GM19099 (cell line): ENCODE measurements around the gene HAX1.
A peak's percentile ranks its signal among the peaks of the same experiment; 100 is the strongest.

ENCODE experiments used
- POLR2A ChIP-seq: IDR thresholded peaks from 3 replicates; pipeline ENCODE4 v1.6.1; 2011; ENCODE audit warnings: low read depth; ENCODE audit not compliant: insufficient read length; ENCODE audit errors: extremely low read depth

The HAX1 gene

DNA sequence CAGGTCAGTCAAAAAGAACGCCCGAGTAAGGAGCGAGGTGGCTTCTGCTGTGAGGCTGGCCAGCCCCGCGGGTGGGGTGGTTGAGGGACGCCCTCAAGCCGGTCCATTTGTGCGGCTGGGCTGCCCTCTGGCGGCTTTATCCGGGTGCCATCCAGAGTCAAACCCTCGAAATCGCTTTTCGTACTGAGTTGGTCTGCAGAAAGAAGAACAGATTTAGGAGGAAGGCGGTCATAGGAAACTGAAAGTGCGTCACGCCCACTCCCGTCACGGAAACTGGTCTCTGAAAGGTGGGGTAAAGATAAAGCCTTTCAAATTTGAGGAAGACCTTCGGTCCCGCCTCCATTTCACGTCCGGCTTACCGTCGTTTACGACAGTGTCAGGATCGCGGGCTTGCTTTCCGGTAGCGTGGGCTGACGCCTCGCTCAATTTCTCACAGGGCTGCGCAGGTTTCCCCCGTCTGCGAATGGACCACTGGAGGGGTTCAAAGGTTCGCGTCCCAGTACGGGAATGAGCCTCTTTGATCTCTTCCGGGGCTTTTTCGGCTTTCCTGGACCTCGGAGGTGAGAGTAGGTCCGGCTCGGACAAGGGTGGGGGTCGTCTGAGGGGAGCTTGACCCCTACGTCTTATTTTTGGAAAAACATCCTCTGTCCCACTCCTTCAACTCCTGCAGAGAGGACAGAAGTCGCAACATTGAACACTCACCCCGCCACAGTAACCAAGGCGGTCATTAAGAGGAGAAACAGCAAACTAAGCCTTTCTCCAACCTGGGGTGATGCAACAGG, at the start of gene HAX1:
Gene HAX1 (plus strand): TSS at position 413 of the 782 bp plus-strand sequence. CDS start 95 bp downstream, at position 508.
- peak; percentile 84 for TF ChIP-seq POLR2A

DNA sequence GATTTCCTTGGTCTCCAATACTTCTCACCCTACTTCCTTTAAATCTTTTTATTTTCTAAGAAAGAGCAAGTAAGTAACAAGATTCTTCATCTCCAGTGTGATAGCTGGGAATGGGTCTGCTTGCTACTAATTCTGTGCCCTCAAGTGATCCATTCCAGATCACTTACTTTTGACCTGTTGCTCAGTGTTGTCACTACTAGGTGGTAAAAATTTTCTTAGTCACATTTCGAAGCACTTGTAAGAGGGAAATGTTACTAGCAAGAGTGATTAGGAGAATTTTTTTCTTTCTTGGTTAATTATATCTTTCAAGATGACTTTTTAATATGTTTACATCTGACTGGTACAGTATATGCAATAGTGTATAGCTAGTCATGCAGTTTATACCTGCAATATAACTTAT, 49.5 kb upstream of the HAX1 start:
- no peak for TF ChIP-seq POLR2A

DNA sequence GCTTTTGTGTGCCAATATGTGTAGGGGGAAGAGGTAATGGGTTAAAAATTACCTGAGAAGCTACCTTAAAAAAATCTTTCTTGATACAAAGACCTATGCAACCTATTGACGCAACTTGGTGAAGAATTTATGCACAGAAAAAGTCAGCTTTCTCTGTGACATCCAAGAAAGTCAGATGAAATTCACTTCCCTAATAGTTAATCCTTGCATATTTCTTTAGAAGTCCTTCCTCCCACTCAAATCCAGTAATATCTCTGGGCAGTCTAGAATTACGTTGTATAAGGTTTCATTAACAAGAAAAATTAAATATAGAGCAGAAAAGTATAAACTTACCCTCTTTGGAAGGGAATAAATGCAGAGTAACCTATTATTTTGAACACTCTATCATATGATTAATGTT, 48.8 kb upstream of the HAX1 start:
- TF ChIP-seq POLR2A, result no peak

DNA sequence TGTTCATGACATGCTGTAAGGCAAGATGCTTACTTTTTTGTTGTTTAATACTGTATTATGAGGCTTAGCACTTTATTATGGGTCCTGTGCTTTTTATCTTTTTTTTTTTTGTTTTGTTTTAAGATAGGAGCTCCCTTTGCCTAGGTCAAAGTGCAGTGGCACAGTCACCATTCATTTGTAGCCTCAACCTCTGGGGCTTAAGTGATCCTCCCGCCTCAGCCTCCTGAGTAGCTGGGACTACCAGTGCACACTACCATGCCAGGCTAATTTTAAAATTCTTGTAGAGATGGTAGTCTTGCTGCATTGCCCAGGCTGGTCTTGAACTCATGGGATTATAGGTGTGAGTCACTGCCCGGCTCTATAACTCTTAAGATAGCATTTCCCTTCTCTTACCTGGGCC, 47.1 kb upstream of the HAX1 start:
- no peak for TF ChIP-seq POLR2A

DNA sequence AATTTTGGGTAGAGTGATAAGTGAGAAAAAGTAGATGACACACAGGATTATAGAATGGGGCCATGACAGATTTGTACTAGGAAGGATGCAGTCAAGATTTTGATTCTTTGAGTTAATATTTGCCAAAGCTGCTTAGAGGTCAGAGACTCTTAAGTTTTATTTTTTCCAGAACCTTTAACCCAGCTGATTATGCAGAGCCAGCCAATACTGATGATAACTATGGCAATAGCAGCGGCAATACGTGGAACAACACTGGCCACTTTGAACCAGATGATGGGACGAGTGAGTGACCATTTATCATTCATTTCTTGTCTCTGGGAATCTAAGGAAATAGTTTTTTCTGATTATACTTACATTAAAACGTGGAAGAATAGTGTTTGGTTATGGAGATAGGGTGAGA, 35.6 kb upstream of the HAX1 start:
- no peak for TF ChIP-seq POLR2A

DNA sequence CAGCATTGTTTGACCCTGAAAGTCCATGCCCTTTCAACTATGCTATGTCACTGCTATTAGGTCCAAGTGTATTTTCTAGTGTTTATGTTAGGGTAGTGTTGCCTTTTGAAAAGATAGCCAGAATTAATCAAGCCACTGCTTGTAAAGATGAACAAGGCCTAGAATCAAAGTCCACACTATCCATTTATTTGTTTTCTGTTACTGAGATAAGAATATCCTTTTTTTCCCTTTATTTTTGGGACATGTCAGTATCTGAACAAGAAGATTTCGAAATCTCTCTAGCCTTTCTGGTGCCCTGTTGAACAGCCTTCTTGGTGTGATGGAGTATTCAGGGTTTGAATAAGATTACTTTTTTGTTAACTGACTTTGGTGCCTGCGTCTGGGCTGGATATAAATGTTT, 35.0 kb upstream of the HAX1 start:
- TF ChIP-seq POLR2A, result no peak

DNA sequence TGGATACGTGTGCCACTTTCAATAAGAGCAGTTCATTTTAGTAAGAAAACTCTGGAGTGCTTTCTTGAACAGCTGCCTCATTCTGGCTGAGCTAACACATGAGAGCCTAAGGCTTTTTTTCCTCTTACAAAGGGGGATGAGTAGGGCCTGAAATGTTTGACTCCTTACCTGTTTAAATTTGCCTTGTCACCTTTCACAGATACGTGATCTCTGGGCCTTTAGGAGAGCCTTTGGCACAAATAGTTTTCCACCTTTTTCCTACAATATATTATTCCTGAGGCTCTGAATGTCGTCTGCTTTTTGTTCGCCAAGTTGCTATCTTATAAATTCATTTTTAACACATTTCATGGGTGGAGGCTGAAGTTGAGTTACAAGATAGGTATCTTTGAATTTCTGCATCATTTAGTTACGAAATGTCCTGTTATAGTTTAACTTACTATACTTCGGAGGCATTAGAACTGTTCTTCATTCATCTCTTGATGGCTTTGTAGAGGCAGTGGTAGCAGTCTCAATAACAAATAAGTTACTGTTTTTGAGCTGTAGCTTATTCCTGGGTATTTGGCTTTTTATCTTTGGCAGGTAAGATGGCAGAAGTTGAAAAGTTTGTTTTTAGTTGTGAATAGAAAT, 34.4 kb upstream of the HAX1 start:
- no peak for TF ChIP-seq POLR2A

DNA sequence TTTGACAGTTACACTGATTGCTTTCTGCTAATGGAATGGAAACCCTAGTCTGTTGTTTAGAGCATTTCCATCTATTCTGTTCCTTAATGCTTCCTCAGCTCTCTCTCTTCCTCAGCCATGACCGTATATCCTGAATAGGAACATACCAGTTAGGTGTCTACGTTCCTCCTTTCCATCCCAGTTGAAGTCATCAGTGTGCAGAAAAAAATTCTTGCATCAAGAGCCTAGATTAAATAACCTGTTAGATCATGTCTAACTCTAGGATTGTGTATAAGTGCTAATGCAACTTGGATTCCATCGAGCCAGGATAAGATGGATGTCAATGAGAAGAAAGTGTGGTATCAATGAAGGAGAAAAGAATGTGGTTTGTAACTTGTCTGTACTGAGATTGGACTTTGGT, 32.9 kb upstream of the HAX1 start:
- TF ChIP-seq POLR2A, result no peak

DNA sequence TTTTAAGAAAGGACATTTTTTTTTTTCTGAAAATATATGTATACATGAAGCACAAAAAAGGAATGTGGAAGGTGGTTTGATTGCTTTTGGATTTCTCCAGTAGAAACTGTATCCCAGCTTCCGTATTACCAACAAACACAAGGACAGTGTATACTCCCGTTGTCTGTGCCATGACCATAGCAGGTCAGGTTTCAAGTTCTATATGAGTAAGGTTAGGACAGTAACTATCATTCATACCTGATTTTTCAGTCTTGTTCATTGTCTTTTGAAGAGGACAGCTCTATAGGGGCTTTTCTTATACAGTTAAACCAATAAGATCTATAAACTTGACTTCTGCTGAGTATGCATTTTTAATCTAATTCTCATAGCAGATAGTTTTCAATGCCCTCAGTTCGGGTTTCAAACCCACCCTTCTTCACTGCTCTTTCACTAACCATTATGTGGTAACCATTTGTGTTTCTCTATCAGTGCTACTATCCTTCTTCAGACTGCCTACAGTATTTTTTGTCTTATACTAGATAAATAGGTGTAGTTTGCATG, 32.1 kb upstream of the HAX1 start:
- no peak for TF ChIP-seq POLR2A

DNA sequence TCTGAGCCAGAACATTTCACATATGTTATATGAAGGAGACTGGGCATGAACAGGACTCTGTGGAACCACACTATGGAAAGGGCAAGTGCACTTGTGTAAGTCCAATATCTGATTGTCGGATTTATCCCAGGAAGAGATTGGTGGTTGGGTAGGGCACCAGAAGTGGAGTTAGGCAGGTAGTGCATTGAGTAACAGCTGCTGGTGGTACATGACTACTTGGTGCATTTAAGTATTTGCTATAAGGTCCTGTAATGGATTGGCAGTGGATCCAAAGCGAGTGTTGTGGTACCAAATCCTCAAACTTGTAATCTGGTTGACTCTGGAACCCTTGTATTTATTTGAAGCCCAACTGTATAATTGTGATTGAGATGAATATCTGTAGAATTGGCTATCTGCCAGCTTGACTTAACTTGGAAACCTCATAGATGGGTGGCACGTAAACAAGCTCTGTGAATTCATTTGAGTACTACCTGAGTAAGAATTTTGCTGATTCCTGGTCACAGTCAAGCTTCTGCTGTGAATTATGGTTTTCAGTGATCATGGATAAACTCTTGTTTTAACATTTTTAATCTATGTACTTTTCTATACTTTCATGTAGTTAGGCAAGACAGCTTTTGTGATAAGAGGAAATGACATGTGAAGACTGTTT, 30.6 kb upstream of the HAX1 start:
- no peak for TF ChIP-seq POLR2A

DNA sequence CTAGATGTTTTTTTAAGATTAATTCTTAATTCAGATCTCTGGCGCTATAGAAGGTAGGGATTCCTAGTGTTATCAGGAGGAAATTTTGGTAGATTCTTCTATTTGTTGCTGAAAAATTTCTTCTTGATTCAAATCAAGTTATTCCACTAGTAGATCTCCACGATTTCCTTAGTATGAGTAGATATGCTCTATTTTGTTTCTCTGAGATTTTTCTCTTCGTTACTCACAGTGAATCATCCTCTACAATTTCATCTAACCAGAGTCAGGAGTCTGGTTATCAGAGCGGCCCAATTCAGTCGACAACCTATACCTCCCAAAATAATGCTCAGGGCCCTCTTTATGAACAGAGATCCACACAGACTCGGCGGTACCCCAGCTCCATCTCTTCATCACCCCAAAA, 18.8 kb upstream of the HAX1 start:
- TF ChIP-seq POLR2A, result no peak

DNA sequence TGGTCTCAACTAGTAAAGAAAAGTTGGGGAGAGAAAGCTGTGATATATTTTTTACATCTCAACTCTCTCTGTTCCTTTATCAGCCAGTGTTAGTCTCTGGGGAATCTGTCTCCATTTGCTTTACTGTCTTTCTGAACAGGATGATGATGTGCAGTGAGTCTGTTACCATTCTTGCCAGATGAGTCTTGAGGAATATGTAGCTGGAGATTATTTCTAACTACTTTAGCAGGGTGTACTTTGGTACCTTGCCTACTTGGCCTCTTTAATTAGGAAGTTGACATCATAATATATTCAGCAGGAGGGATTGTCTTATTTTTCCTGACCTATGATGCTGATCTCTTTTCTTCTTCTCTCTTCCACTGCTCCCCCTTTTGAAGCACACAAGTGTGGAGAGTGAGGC, 15.7 kb upstream of the HAX1 start:
- TF ChIP-seq POLR2A, result no peak

DNA sequence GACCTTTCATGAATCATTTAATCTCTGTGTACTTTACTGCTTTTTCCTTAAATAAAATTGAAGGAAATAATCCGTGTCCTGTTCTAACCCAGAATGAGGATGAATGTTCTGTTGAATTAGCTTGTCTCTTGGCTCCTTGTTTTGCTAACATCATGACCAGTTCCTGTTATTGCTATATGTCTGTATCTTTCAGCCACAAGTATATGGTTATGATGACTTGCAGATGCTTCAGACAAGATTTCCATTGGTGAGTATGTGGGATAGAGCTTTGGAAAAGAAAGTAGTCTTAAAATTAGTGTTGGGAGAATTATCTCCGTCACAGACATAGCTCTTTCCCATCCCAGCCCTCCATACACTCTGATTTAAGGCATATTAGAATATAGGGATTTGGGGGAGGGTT, 13.6 kb upstream of the HAX1 start:
- TF ChIP-seq POLR2A, result no peak

DNA sequence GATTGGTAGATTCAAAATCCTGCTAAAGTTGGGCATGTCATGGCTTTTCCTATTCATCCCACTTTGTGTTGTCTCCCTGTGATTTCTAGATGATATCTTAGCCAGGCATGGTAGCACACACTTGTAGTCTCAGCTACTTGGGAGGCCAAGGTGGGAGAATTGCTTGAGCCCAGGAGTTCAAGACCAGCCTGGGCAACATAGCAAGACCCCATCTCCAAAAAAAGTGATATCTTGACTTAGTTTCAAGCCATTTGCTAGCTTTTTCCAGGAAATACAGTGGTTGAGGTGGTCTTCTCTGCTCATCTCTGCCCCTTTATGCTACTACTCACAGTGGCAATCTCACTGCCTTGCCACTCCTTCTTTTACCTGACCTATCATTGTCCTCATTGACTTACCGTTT, 12.3 kb upstream of the HAX1 start:
- TF ChIP-seq POLR2A, result no peak

DNA sequence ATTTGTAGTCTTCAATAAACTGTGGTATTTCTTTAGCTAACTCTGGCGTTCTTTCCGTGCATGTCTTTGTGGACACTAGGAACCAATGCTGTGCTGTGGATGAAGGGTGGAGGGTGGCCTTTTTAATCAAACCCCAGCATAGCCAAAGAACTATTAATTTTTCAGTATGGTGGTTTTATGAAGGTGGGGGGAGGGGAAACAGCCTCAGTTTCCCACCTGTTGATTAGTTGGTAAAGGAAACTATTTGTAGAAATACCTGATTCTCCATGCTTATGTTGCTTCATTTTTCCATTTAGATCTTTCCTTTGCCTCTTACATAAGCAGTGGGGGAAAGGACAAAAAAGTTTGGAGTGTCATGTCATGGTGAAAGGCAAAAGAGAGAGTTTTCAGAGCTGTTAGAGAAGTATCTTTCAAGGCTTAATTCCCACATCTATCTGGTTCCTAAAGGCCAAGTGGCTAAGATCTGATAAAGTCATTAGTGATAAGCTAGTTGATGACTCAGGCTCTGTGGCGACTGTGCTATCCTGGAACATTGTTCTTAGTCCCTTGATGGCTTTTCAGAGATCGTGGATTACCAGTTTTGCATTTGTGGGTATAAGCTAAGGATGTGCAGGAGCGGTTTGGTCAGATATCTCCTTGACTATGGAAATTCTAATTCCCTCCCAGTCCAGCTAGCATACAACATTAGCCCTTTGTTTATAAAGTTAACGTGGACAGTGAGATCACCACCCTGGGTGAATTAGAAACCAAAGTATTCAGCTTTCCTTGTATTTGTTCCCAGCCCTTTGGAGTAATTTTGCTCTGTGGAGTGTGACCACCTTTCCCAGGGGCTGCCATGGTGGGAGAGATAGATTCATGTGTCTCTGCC, 8.7 kb upstream of the HAX1 start:
- TF ChIP-seq POLR2A, result no peak

DNA sequence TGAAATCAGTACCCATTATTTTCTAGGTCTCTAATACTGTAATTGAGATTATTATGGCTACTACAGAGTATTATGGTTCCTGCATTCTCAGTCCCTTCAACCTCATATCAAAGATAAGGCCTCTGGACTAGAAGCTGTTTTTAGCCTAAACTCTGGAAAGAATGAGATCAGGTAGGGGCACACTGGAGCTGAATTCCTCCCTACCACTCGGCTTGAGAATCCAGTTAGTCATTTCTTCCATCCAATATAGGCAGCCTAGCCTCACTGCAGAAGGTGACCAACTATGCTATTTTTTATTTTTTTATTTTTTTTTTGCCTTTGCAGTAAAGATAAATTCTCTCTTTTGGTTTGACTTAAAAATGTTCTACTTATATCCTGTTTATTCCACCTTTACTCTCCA, 8.0 kb upstream of the HAX1 start:
- no peak for TF ChIP-seq POLR2A

DNA sequence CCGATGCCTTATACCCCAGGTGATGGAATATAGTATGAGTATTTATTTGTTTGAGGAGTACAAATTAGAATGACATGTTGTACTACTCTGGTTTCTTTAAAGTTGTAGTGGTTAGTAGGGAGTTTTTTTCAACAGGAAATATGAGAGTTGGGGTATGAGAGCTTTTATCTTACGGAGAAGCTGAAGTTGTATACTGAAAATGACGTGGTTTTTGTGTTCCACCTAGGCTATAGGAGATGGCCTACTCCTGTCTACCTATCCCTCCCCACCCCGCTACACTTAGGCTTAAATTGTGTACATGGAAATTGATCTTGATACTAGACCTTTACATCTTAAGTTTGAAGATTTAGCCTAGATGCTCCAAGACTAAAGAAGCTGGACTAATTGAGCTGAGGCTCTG, 6.8 kb upstream of the HAX1 start:
- no peak for TF ChIP-seq POLR2A
